Ureter (tissue), 1 donor: ENCODE data around the gene SNTG2. TPM values are rescaled to one million over a fixed set of nuclear protein-coding genes. Genes with fewer than 3 reads are reported as not detected.
"Not testable (repeated sequence)": the region's sequence is repeated elsewhere in the genome, so short reads cannot be mapped to it uniquely, and the experiment has no call there.

Experiments
- DNase-seq: peaks from one replicate; pipeline ENCODE4 v3.0.0-alpha.2; 2020; ENCODE audit warnings: low spot score
- total RNA-seq: library from RNA; stranded (reverse); gene quantifications from one replicate; pipeline ENCODE4 v1.2.4, GENCODE V29; 2023
- donor health status: DM: yes; HTN: yes; CAD: no.

The SNTG2 gene
- total RNA-seq, 1 donor from 2014 or later = 9.9 TPM

DNA sequence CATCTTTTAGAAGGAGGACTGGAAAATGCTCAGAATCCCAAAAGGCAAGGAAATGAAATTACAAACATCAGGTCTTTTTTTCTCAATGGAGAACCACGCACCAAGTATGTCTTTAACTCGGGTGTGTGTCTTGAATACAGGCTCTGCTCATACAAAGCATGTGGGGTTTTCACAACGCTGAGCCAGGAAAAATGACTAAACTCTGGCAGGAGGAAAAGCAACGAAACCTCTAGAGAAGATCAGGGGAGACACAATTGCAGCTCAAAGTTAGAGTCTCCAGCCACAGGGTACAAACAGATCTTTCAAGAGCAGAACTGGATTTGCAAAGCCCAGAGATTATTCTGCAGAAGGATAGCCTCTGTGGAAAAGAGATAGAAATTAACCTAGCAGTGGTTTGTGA lies 419.8 kb downstream of the SNTG2 start:
- DNase-seq = no peak

DNA sequence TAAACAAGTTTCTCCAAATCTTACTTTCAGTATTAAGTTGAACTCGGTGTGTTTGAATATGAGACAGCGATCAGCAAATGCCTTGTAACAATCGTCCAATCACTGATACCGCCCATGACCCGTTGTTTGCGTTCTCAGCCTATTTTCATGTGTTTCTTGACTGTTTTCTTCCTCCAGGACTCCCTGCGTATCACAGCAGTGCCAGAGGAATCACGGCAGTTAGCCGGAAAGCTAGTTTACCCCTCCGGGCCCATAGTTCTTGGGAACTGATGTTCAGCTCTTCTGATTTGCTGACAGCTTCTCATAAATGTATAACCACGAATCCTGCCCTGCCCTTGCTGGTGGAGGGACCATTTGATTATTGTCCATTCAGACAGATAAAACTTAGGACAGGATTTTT lies 420.4 kb downstream of the SNTG2 start:
- DNase-seq = no peak

DNA sequence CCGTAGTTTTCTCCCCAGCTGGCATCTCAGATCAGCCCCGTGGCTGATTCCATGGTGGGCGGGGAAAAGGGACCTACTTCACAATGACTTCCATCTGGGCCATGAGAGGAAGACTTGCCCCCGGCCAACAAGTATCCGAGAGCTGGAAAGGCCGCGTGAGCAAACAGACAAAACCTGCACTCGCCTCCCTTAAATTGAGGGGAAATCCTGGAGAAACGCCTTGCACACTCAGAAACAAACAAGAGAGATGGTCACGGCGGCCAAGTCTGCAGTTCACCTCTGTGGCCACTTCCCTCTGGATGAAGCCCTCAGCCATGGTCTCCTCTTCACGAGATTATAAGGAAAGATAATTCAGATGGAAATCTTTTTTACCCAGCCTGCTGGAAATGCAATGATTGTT lies 423.2 kb downstream of the SNTG2 start:
- no peak for DNase-seq

DNA sequence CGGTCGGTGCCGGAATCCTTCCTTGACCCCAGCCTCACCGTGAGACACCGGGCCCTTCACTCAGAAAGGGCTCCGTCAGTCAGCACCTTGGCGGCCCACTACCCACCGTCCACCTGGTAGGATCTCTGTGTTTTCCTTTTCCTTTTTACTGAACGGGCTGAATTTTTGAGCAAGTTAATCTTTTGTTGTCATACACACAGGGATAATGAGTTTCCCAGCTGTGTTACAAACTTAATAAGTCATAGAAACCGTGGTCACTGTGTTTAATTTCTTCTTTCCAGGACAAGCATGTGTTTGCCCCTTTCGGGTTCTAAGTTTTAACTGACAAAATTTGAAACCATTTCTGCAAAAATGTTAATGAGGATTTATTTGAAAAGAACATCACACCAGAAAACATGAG lies 423.6 kb downstream of the SNTG2 start:
- DNase-seq = no peak

DNA sequence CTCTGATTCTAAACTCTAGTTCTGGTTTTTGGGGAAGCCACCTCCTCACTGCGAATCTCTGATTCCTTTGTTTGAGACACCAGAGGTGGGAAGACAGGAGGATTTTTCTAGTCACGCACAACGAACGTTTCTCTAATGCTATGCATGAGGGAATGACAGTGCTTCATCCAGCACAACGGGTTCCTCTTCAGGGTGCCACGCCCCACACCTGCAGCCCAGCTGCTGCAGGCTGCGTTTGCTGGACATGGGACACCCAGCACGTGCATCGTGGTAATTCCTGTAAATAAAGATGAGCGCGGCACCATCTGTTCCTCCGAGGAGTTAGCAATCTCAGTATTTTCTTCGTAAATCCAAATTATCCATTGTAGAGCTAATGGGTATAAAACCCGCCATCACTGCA lies 425.1 kb downstream of the SNTG2 start:
- no peak for DNase-seq

DNA sequence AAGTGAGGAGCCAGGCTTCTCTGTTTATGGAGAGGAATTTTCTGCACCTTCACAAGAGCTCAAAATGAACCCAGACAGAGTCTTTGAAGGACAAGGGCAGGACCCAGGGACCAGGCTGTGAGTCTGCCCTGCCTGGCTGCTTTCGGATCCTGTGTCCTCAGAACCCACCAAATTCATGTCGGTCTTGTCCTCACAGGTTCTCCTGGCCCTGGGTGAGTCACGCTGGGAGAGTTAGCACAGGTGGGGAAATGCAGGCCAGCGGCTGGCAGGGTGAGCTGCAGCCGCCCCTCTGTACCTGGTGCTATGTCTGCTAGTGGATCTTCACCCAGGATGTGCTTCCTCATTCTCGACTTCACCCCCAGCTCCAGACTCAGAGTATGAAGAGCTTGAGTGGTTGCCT lies 426.8 kb downstream of the SNTG2 start:
- no peak for DNase-seq

DNA sequence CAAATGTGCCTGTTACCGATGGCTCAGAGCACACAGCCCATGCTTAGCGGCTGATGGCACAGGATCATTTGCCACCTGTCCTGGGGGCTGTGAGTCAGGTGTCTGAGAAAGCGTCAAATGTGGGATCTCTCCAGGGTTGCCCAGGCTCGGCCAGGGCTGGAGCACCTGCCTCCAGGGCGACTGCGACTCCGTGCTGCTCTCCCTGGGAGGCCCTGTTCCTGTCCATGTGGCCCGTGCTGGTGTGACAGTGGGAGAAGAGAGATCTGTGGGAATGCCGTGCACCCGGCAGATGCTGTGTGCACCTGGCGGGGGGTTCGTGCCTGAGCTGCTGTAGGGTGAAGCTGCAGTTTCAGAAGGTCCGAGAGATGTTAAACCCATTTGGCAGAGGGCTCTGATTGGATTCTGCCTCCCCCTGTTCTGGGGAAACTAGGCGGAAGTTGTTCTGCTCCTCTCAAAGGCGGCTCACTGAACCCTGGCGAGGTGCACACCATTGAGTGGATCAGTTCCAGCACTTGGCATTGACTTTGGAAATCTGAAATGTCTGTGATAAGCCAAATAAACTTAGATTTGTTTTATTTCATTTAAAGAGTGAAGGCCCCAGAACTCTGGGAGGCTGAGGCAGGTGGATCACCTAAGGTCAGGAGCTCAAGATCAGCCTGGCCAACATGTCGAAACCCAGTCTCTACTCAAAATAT lies 428.0 kb downstream of the SNTG2 start:
- no peak for DNase-seq

DNA sequence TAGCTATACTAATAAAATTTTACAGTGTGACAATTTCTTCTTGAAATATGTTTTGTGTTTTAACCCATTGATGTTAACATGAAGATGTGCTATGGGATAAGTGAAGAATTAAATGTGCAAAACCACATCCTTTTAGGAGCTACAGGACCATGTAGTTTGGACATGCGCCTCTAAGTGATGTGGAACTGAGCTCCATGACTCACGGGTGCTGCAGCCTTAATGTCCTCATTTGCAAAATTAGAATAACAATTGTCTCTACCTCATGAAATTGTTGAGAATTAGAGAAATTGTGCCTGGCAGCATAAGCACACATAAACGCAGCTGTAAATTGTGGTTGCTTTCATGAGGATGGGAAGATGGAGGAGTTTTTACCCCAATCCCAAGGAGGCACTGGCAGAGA lies 431.0 kb downstream of the SNTG2 start:
- DNase-seq = no peak

DNA sequence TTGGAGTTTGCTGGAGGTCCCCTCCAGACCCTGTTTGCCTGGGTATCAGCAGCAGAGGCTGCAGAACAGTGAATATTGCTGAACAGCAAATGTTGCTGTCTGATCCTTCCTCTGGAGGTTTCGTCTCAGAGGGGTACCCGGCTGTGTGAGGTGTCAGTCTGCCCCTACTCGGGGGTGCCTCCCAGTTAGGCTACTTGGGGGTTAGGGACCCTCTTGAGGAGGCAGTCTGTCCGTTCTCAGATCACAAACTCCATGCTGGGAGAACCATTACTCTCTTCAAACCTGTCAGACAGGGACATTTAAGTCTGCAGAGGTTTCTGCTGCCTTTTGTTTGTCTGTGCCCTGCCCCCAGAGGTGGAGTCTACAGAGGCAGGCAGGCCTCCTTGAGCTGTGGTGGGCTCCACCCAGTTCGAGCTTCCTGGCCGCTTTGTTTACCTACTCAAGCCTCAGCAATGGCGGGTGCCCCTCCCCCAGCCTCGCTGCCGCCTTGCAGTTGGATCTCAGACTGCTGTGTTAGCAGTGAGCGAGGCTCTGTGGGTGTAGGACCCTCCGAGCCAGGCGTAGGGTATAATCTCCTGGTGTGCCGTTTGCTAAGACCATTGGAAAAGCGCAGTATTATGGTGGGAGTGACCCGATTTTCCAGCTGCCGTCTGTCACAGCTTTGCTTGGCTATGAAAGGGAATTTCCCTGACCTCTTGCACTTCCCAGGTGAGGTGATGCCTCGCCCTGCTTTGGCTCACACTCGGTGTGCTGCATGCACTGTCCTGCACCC lies 437.5 kb downstream of the SNTG2 start:
- DNase-seq = not testable (repeated sequence)

DNA sequence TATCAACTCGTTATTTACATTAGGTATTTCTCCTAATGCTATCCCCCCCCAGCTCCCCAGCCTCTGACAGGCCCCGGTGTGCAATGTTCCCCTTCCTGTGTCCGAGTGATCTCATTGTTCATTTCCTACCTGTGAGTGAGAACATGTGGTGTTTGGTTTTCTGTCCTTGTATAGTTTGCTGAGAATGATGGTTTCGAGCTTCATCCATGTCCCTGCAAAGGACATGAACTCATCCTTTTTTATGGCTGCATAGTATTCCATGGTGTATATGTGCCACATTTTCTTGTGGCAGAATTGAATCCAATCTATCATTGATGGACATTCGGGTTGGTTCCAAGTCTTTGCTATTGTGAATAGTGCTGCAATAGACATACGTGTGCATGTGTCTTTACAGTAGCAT lies 439.5 kb downstream of the SNTG2 start:
- DNase-seq = not testable (repeated sequence)

DNA sequence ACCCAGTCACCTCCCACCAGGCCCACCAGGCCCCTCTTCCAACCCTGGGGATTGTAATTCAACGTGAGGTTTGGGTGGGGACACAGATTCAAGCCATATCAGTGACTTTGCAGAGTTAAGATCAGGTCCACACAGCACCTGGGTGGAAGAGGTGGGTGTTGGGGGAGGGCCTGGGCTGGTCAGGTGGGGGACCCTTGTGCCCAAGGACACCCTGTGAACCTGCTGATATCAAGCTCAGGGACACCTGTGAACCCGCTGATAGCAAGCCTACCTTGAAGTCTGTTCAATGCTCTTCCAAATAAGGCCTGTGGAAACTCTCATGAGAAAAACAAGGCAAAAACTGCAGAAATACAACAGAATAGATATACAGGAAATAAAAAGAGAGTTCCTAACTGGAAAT lies 442.7 kb downstream of the SNTG2 start:
- DNase-seq = no peak

DNA sequence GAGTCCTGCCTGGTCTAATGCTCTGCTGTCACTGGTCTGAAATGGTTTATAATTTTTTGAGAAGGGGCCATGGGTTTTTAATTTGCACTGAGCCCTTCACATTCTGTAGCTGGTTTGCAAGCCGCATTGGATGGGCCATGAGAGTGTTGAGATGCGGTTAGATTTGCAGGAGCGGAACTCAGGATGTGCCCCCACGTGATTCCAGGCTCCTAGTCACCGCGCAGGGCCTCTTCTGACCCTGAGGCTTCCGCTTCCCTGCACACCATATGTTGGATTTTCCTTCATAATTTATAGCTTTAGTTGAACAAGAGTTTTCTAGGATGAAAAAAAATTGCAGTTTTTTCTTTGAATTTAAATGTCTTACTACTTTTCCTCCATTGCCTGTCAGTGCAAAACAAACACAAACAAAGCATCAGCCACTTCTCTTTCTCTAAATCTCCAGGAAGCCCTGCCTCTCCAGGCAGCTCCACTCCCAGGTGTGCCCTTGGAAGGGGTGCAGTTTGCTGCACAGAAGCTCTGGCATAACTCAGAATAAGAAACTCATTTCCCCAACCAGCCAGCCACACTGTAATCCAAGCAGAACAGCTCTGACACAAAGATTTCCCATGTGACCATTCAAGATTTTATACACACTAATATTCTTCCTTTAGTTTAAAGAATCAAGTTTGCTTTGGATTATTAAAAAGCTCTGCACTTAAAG lies 444.2 kb downstream of the SNTG2 start:
- DNase-seq = no peak

DNA sequence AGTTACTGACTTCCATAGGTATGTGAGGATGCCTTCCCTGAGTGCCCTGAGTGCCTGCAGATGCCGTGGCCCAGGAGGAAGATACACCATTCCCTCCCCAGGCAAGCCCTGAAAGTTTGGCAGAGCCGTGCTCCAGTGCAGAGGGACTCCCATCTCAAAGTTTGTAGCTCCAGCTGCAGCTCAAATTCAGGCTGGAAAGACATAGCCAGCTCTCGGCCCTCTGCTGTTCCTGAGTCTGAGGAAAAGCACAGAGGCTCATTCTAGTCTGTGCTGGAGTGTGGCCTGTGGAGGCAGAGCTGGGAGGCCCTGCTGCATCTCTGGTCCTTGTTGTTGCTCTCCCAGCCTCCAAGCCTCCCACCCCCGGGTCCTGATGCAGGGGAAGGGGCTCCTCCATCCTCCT lies 446.7 kb downstream of the SNTG2 start:
- DNase-seq = no peak

DNA sequence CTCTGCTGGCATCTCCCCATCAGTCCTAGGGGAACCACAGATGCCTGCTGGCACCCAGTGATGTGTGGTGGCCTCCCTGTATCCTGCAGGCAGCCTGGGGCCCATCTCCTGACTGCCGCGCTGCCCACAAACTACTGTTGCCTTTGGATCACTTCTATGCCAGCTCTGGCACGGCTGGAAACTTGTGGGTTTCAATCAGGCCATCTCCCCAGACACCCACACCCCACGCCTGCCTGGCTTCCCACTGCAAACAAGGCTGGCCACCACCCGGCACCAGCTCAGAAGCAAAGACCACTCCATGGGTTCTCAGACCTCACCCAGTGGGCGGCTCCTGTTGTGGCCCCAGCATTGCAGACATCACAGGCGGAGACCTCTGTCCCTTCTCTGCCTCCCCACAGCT lies 447.5 kb downstream of the SNTG2 start:
- no peak for DNase-seq

DNA sequence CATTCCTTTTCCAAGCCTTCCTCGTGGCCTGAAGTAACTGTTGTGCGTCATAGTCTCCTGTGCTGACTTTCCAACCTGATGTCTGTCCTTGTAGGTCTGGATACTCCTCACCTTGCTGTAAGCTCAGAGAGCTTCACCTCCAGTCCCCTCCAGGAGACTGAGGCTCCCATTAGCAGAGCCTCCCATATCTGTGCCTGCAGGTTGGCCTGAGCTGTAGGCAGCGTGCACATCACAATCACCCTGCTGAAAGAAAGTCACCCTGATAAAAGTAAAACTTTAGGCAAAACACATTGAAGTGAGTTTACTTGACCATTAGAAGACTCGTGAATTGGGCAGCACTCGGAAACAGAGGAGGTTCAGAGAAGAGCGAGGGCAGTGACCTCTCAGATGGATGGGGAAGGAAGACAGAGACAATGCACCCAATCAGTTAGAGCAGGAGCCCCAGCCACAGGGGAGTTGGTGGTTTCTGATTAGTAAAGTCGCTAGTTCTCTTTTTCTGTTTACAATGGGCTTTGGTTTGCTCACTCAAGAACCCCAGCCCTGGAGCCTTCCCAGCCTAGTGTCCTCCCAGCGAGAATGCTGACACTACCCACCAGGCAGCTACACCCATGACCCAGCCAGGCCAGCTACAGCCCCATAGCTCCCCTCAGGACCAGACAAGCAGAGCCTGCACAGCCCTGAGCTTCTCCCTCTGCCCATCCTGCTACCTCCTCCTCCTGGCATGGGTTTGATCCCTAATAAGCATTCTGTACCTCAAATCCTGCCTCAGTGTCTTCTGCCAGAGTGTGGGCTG lies 450.5 kb downstream of the SNTG2 start:
- DNase-seq = no peak

DNA sequence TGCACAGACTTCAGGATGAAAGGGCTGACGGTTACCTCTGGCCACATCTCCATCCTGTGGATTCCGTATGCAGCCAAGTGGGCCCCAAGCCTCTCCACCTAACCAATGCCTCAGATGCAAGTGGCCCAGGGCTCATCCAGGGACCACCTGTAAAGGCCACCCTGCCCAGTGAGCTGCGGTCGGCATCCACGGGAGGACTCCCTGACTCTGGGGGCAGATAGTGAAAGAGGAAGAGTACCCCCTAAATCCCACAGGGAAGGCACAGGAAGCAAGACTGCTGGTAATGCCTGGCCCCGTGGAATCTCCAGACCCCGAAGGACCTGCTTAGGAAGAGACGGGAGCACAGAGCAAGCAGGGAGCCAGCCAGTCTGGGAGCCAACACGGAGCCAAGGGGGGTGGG lies 451.4 kb downstream of the SNTG2 start:
- no peak for DNase-seq

DNA sequence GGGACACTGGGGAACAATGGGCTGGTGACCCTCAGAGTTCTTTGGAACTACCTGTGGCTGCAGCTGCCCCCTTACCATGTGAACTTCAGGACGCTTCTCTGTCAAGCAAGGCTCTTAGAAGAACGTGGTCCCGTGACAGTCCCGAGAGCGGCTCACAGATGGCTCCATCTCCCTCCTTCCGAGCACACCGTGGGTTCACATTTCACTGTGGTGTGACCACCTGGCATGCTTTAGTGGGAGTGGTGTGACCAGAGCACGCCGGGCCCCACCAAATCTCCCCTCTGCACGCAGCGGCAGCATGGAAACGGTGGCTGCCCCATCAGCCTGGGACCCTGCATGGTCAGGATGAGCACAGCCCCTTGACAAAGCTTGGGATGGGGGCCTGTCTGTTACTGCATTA lies 452.9 kb downstream of the SNTG2 start:
- DNase-seq = no peak

DNA sequence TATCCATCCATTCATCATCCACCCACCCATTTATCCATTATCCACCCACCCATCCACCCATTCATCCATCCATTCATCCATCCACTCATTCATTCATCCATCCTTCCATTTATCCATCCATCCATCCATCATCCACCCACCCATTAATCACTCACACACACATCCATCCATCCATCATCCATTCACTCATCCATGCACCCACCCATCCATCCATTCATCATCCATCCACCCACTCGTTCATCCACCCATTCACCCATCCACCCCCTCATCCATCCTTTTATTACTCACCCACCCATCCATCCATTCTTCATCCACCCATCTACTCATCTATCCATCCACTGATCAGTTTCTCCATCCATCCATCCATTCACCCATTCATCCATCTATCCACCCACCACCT lies 454.5 kb downstream of the SNTG2 start:
- no peak for DNase-seq

DNA sequence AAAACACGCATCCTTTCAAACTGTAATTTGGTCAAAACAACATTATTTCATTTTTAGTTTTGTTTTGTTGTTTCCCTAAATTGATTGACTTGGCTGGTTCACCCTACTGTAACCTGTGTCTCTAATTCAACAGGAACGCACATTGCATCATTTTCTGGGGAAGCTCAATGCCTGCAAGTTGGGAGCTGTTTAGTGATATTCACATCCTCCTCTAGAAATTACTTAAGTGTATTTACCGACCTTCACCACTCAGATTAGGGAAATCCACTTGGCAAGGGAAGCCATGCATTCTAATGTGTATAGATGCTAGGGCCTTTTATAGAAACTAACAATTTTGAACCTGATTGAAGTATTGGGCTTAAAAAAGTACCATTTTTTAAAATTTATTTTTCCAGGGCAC lies 455.3 kb downstream of the SNTG2 start:
- DNase-seq = no peak

DNA sequence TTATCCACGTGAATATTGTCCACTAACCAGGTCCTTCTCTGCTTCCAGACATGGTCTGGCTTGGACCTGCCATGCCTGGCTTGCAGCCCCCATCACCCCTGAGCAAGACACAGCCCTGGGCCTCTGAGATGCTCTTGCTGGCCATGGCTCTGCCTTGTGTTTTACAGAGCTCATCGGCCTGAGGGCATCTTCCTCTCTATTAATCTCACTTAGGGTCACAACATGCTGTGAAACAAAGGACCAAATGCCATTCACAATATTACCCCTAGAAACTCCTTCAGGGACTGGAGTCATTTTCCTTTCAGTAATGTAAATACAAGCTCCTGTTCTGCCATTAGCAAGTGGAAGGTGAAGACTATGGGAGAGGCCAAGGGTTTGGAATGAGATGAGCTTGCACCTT lies 455.8 kb downstream of the SNTG2 start:
- DNase-seq = no peak

DNA sequence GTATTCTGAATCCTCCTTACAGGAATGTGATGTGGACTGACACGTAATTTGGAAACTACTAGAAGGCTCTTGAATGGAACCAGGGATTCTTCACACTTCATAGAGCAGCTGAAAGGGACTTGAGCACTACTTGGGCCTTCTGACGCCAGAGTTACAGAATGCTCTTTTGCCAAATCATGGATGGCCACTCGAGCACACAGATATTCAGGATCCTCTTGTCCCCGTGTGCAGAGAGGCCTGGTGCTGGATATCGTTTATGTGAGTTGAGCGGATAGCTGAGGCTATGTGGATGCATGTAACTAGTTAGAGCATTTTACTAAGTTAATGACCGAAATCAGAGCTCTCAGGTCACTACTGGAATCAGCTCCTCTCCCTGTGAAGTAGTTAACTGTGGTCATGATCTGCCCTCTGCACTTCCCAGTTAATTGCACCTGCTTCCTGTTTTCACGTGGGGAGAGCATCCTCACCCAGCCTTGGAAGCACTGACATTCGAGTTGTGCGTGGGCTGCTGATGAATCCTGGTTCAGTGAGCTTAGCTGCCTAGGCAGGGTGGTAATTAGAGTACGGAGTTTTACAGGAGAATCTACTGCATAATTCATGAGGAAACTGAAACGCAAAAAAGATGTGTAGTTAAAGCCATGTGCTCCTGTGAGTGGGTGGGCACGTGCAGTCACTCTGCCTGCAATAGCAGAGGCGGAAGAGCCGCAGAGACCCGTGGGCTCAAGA lies 457.5 kb downstream of the SNTG2 start:
- no peak for DNase-seq
